Cardiac fibroblast (primary cell): ENCODE measurements around the gene DDIT3.

Experiments
- DNase-seq, 2 donors: peaks; one replicate each; pipeline versions ENCODE4 v3.0.0 to v3.0.0-alpha.2; 2010; ENCODE audit warnings: low read depth in 2 of 2
- H3K4me3 ChIP-seq, 2 donors: replicated peaks in 1 of 2; 1 replicate in 1 of 2; 2 replicates in 1 of 2; pipeline ENCODE4 v1.5.1; 2011; ENCODE audit warnings: low read depth in 2 of 2, low read length in 2 of 2, mild to moderate bottlenecking in 2 of 2, moderate library complexity in 1 of 2
- CTCF ChIP-seq: IDR thresholded peaks from one replicate; pipeline ENCODE4 v1.5.1; 2011; ENCODE audit warnings: low read depth, mild to moderate bottlenecking, low read length, inconsistent platforms

DDIT3 gene

DNA sequence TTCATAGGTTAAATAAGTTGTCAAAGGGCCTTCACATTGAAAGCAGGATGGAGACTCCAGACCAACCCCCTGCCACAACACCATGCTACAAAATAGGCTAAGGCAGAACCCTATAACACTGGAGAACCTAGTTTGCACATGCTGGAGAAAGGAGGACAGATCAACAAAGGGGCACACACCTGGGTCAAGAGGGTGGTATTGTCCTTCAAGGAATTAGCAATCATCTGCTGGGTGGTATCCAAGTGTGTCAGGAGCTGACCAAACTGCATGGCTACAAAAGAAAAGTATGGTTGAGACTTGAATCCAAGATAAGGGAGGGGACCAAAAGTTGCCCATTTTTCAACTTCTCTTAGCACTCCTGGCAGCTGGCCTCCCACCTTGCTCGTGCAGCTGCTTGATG, 11.5 kb upstream of the DDIT3 start:
- DNase-seq: no peak
- TF ChIP-seq CTCF: no peak
- H3K4me3 ChIP-seq: no peak overlapping the region

GRCh38 chr12:57530396-57531142, 10.3 kb upstream of the DDIT3 start:
- no peak overlapping the region for H3K4me3 ChIP-seq
- no peak for DNase-seq
- TF ChIP-seq CTCF: no peak

DNA sequence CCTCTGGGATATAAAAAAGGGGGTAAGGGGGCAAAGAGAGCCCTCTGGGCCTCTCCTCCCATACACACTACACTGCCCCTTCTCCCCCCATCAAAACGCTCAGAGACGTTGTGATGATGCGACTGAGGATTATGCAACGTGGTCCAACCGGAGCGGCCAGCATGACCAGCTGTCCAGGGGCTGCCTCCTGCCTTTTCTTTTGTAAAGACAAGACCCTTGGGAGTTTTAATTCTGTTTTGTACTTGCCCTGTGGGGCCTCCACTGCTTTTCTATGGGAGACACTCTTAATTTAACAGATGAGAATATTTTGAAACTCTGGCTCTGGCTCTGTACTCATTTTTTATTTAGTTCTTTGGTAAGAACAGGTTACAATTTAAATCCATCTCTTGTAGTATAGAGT, 9.5 kb upstream of the DDIT3 start:
- no peak for DNase-seq
- TF ChIP-seq CTCF: no peak
- H3K4me3 ChIP-seq: no peak overlapping the region

DNA sequence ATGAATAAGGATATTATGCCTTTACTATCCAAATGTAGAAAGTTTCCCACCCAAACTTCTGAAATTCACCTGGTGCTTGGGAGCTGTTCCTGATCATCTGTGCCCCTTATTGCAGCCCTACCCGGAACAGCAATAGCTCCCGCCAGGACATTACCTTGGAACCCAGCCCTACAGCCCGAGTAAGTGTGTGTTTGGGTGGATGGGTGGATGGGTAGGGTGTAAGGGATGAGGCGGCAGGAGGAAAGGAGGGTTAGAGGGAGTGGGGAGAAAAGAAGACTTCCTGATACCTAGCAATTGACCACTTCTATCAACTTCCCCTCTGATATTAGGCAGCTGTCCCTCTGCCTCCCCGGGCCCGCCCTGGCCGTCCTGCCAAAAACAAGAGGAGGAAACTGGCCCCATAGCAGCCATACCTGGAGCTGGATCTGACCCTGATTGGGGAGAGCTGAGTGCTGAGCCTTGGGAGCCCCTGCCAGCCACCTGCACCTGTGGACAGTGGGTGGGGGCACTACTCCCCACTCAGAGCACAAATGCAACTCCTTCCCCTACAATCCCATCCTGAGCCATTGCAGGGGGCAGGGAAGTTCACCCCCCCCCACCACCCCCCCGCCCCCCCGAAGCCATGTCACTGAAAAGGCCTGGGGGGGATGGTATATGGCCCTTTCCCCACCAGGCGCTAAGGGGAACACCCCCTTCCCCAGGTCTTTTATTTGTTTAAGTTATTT, 8.7 kb upstream of the DDIT3 start:
- no peak for TF ChIP-seq CTCF
- no peak for DNase-seq
- H3K4me3 ChIP-seq: no peak overlapping the region

DNA sequence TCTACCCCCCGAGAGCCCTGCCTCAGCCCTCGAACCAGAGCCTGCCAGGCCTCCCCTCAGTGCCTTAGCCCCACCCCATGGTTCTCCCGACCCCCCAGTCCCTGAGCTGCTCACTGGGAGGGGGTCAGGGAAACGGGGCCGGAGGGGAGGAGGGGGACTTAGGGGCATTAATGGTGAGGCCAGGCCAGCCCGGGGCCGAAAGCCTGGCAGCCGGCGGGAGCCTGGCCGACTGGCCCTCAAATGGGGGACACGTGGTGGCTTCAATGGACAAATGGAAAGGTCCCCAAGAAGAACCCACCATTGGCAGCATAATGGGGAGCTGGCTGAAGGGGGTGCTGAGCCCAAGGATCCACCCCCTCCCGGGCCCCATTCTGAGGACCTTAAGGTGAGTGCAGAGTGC, 7.9 kb upstream of the DDIT3 start:
- DNase-seq: no peak
- H3K4me3 ChIP-seq: no peak overlapping the region
- TF ChIP-seq CTCF: no peak

DNA sequence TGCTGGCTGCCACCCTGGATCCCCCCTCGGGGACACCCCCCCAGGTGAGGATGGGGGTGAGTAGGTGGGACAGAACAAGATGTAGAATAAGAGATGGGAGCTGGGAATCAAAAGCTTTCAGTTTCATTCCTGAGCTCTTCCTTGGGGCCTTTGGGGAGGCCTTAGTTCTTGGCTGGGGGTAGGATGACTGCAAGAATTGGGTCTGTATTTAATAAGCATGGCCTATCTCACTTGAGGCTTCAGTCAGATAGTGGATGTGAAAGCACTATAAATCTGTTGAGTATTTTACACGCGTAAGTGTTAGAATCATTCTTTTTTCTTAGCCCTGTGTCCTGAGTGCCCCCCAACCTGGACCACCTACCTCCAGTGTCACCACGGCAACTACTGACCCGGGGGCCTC, 6.9 kb upstream of the DDIT3 start:
- DNase-seq: no peak
- no peak for TF ChIP-seq CTCF
- no peak overlapping the region for H3K4me3 ChIP-seq
